IPS-18a (cell line): ENCODE measurements around the gene CISH.

Experiments used
- H3K27ac ChIP-seq: one replicate; pipeline ENCODE4 v1.5.1; 2013; ENCODE audit warnings: low read length
- H3K27me3 ChIP-seq: one replicate; pipeline ENCODE4 v1.6.1; 2013; ENCODE audit warnings: mild to moderate bottlenecking, low read length; ENCODE audit not compliant: control insufficient read depth, insufficient read depth
- H3K36me3 ChIP-seq: one replicate; pipeline ENCODE4 v1.6.1; 2013; ENCODE audit warnings: low read depth, low read length; ENCODE audit not compliant: control insufficient read depth
- H3K4me1 ChIP-seq: one replicate; pipeline ENCODE4 v1.6.1; 2013; ENCODE audit warnings: low read depth, low read length; ENCODE audit not compliant: control insufficient read depth
- H3K4me3 ChIP-seq: one replicate; pipeline ENCODE4 v1.5.1; 2013; ENCODE audit warnings: low read length
- H3K9ac ChIP-seq: one replicate; pipeline ENCODE4 v1.6.1; 2013; ENCODE audit warnings: mild to moderate bottlenecking, low read length, moderate library complexity
- H3K9me3 ChIP-seq: one replicate; pipeline ENCODE4 v1.6.1; 2013; ENCODE audit warnings: low read depth, low read length; ENCODE audit not compliant: control insufficient read depth

CISH gene

DNA sequence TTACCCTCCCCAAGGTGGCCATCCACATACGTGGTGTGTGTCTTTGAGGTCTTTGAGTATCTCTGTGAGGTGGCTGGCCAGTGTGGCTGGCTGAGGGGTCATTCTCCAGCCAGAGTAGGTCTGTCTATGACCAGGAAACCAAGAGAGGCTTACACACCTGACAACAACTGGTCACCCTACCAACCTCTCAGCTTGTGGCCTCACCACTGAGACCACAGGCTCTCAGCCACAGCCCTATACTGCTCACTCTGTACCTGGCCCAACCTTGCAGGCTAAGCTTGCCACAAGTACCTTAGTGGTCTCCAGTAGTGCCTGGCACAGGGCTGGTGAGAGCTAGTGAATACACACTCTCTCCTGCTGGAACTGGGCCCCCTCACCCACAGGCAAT is 37.1 kb downstream of the CISH start:
- no peaks in the 10 kb centered on the region for H3K9me3 ChIP-seq
- peaks cover 3% of the 10 kb centered on the region for H3K36me3 ChIP-seq
- no peaks in the 10 kb centered on the region for H3K27me3 ChIP-seq
- no peak overlapping the region for H3K27ac ChIP-seq
- no peak overlapping the region for H3K9ac ChIP-seq
- H3K4me1 ChIP-seq: no peaks in the 10 kb centered on the region
- no peak overlapping the region for H3K4me3 ChIP-seq

DNA sequence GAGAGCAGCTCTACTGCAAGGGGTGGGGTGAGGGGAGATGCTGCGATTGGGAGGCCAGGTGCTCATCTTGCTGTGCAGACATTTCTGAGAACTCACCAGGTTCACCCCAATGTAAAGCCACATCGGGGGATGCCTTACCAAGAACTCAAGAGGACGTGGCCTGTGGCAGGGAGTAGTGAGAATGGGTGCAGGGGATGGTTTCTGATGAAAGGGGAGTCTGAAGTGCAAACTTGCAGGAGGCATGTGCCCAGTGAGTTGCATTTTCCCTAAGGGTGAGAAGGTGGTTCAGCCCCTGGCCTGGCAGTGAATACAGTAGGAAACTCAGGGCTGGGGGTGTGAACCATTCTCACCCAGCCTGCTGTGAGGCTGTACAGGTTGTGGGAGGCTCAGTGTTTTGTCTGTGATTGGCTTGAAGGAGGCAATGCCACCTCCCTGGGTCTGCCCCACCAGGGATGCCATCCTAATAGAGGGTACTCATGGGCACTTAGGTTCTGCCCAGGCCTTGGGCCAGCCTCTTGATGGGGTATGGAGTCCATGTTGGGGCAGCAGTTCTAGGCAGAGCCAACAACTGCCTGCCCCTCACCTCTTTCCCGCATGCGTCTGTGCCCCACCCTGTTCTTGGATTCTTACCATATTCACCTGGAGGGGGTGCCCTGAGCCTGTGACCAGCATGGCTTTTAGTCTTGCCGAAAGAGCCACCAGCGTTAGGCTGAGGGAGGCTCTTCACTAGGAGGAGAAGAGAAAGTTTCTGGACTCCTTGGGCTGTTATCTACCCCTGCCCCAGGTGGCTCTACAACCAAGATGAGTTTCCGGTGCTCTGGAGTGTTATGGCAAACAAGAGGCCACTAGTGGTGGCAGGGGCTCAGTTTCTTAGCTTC is 37.8 kb downstream of the CISH start:
- Histone ChIP-seq H3K36me3 (peaks cover 3% of the 10 kb centered on the region), H3K27me3 (no peaks in the 10 kb centered on the region), H3K4me3 (no peak overlapping the region), H3K9me3 (no peaks in the 10 kb centered on the region), H3K9ac (no peak overlapping the region), H3K4me1 (no peaks in the 10 kb centered on the region), H3K27ac (no peak overlapping the region)

DNA sequence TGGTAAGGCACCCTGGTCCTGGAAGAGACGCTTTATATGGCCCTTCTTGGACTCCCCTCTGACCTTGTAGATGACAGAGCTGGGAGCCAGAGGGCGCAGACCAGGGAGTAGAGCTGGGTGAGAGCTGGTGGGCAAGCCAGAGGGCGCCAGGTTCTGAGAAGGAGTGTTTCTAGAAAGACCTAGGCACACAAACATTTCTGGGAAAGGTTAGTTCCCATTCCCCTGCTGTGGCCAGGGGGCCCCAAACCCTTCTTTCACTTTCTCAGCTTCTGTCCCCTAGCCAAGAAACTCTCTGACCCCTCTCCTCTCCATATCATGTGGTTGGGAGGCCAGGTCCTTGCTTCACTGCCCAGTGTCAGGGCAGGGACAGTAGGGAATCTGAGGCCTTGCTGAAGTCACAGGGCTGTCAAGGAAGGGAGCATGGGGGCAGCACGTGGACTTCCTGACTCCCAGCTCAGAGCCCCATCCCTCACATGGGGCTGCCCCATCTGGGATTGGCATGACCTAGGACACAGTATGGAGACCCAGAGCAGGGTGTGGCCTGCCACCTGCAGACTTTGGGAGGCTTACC is 38.7 kb downstream of the CISH start:
- Histone ChIP-seq H3K9me3 (no peaks in the 10 kb centered on the region), H3K9ac (no peak overlapping the region), H3K36me3 (peaks cover 3% of the 10 kb centered on the region), H3K27me3 (no peaks in the 10 kb centered on the region), H3K27ac (no peak overlapping the region), H3K4me3 (no peak overlapping the region), H3K4me1 (no peaks in the 10 kb centered on the region)

DNA sequence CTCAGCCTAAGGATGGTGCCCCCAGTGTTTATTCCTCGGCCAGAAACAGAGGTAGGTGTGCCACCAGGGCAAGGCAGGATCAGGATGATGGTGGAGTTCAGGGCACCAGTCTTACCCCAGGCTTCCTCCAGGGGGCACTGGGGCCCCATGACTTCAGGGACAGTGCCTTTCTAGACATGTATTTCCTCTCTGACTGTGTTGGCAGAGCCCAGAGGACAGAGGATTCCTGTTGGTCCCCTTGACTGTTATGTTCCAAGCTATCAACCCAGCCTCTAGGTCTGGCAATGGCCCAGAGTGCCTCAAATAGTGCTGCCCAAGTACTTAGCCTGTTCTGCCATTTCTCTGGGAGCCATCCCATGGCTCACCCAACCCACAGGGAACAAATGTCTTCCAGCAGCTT is 39.4 kb downstream of the CISH start:
- Histone ChIP-seq H3K4me3 (no peak overlapping the region), H3K9ac (no peak overlapping the region), H3K27ac (no peak overlapping the region), H3K4me1 (no peaks in the 10 kb centered on the region), H3K9me3 (no peaks in the 10 kb centered on the region), H3K27me3 (peaks cover 2% of the 10 kb centered on the region), H3K36me3 (no peaks in the 10 kb centered on the region)

DNA sequence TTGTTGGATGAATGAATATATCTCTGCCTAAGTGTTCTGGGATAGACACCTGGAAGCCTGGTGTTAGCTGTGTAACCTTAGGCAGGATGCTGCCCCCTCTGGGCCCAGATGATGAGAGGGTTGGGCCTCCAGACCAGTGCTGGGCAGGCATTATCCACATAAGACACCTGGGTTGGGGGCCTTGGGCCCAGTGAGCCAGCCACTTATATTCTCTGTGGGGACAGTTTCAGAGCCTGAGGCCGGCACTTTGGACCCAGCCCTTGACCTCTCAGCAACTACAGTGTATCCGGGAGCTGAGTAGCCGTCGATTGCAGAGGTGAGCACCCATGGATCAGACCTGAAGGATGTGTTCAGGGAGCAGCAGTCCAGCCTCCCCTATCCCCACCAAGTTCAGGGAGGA is 40.1 kb downstream of the CISH start:
- no peaks in the 10 kb centered on the region for H3K9me3 ChIP-seq
- no peak overlapping the region for H3K9ac ChIP-seq
- H3K27me3 ChIP-seq: peaks cover 9% of the 10 kb centered on the region
- H3K27ac ChIP-seq: no peak overlapping the region
- H3K4me1 ChIP-seq: peaks cover 5% of the 10 kb centered on the region
- no peaks in the 10 kb centered on the region for H3K36me3 ChIP-seq
- no peak overlapping the region for H3K4me3 ChIP-seq

DNA sequence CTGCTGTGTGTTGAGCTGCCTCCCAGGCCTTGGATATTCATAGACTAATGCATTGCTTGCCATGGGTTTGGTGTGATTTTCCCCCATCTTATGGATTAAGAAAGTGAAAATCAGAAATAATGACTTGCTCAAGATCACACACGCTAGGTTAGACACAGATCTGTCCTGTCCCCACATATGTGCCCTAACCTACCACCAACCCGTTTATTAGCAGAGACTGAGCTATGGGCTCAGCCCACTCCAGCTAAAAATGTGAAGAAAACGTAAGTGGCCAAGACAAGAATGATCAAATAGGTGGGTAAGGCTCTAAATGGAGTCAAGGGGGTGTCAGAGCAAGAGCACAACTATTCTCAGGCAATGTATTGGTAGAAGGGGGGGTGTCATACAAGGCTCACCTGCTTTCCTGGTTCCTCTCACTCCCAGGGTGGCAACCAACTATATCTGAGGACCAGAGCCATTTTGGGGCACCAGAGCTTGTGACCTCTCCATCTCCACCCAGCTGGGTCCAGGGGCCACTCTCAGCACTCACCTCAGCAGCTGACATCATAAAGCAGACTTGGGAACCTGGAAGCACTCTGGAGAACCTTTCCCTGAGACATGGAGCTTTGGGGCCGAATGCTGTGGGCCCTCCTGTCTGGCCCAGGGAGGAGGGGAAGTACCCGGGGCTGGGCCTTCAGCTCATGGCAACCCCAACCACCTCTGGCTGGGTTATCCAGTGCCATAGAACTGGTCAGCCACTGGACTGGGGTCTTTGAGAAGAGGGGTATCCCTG is 40.9 kb downstream of the CISH start:
- H3K4me1 ChIP-seq: peaks cover 6% of the 10 kb centered on the region
- no peak overlapping the region for H3K27ac ChIP-seq
- no peaks in the 10 kb centered on the region for H3K36me3 ChIP-seq
- peaks cover 16% of the 10 kb centered on the region for H3K27me3 ChIP-seq
- H3K9me3 ChIP-seq: no peaks in the 10 kb centered on the region
- no peak overlapping the region for H3K9ac ChIP-seq
- H3K4me3 ChIP-seq: no peak overlapping the region

DNA sequence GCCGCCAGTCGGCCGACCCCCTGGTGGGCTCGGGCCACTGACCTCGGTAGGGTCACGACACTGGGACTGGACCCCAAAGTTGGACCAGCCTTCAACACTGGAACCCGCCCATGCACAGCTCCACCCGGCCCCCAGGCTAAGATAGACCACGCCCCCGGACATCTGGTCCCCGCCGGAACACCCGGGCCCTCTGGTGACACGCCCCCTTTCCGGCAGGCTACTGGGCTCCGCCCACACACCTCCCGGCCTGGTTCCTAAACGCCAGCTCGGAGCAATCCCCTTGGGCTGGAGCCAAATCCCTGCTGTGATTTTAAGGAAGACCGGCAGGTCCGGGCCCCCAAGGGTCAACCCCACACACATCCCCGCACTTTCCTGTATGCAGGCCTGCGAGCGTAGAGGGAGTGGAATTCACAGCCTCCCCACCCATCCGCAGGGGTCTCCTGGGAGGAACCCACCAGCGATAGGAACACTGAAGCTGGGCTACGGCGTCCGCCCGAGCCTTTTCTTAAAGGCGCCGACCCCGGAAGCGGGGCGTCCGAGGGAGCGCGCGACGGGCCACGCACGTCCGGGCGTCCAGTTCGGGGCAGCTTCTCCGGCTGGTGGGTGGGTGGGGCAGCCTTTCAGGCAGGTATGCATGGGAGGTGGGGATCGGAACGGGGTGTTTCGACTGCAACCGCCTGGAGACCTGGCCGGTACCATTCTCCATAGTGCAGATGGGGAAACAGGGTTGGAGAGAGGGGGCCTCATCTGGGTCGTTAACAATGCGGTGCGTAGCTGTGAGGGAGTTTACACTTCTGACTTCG is 42.4 kb downstream of the CISH start, which contains the start of gene HEMK1:
TSS of gene HEMK1 (plus strand) at position 576 of the 803 bp plus-strand sequence. CDS start 1,583 bp downstream, outside the sequence.
- Histone ChIP-seq H3K36me3 (no peaks in the 10 kb centered on the region), H3K9ac (peak within 1 kb of the TSS; percentile 76), H3K4me1 (peaks cover 6% of the 10 kb centered on the region), H3K9me3 (no peaks in the 10 kb centered on the region), H3K27ac (no peak within 1 kb of the TSS), H3K27me3 (peaks cover 16% of the 10 kb centered on the region), H3K4me3 (peak within 1 kb of the TSS; percentile 93)

DNA sequence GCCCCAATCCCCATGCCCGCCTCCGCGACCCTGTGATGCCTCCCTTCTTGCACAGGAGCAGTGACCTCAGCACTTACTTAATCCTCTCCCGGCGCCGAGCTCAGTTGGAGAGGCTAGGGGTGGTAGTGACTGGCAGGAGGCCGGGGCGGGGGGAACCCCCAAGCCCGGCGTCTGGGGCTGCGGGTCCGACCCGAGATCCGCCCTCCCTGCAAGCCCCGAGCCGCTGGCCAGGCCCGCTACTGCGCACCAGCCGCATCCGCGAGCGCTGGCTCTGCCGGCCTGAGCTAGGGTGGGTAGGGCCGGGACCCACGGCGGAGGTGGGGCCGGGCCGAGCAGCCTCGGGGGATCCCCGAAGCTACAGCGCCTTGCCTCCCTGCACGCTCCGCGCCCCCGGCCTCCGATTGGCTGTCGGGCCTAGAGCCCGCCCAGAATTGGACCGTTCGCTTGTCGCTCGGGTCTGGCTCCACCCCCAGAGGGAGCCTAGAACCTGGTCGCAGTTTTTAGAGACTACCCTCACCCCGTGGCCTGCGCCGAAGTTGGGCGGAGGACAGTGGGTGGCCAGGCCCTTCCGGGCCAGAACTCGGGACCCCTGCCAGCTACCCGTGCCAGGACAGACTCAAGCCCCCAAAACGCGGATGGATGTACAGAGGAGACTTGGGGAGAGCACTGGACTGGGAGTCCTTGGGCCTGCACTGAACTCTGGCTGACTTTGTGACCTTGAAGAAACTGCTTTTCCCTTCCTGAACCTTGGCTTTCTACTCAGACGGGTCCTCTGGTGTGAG is 44.0 kb downstream of the CISH start, which contains the start of gene C3orf18:
TSS of gene C3orf18 (minus strand) at position 362 of the 782 bp plus-strand sequence. CDS start 2,048 bp downstream, outside the sequence.
- Histone ChIP-seq H3K9ac (peak within 1 kb of the TSS; percentile 35), H3K27ac (no peak within 1 kb of the TSS), H3K9me3 (no peaks in the 10 kb centered on the region), H3K4me3 (peak within 1 kb of the TSS; percentile 60), H3K4me1 (peaks cover 6% of the 10 kb centered on the region), H3K27me3 (peaks cover 16% of the 10 kb centered on the region), H3K36me3 (no peaks in the 10 kb centered on the region)

DNA sequence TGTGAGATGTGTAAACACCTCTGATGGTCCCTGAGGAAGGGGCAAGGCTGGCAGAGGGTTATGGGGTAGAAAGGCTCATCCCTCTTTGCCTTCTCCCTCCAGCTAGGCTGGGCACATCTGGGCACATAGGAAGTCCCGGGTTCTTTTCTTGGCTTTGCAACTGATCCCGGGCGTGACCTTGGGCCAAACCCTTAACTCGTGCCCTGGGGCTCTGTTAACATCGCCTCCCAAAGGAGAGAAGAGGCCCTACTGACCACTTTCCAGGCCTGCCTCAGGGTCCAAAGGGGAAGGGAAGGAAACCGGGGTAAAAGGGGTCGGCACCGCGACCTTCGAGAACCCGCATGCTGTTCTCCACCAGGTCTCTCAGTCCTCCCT is 44.6 kb downstream of the CISH start:
- Histone ChIP-seq H3K9ac (peak overlapping the region; percentile 35), H3K4me1 (peaks cover 6% of the 10 kb centered on the region), H3K27ac (no peak overlapping the region), H3K4me3 (peak overlapping the region; percentile 60), H3K9me3 (no peaks in the 10 kb centered on the region), H3K27me3 (peaks cover 16% of the 10 kb centered on the region), H3K36me3 (no peaks in the 10 kb centered on the region)

DNA sequence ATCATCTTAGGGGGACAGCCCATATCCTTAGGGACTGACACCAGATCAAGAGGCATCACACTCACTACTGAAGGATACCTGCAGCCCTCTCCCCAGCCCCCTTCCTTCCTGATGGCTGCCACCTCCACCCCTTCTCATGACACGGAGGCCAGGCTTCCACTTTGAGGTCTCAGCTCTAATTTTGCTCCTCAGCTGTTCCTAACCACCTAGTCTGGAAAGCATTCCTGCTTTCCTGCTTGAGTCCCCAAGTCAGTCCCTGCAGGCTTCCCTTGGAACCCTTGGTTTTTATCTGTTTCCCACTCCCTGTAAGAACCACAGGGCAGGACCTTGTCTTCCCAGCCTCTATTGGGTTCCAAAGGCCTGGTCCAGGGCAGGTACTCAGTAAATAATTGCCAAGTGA is 47.3 kb downstream of the CISH start:
- no peak overlapping the region for H3K9ac ChIP-seq
- H3K9me3 ChIP-seq: no peaks in the 10 kb centered on the region
- H3K36me3 ChIP-seq: no peaks in the 10 kb centered on the region
- H3K27me3 ChIP-seq: peaks cover 16% of the 10 kb centered on the region
- peaks cover 6% of the 10 kb centered on the region for H3K4me1 ChIP-seq
- H3K4me3 ChIP-seq: no peak overlapping the region
- H3K27ac ChIP-seq: no peak overlapping the region
